Keratinocyte (primary cell): ENCODE results near the gene EBLN2. TPM values are rescaled to one million over a fixed set of nuclear protein-coding genes. Genes with fewer than 3 reads are reported as not detected.

ENCODE experiments used
- DNase-seq: peaks from one replicate; pipeline ENCODE4 v3.0.0-alpha.2; 2011; ENCODE audit warnings: low read depth, missing footprints, low spot score
- FAIRE-seq: peaks from 2 replicates; lab custom pipeline; 2011; peaks lifted over from hg19 to GRCh38; lab: Jason Lieb, UNC
- H2AFZ ChIP-seq: 2 replicates; pipeline ENCODE4 v1.6.0; 2012; ENCODE audit warnings: low read length, control low read depth, inconsistent platforms; ENCODE audit not compliant: control insufficient read depth
- H3K27ac ChIP-seq: 2 replicates; pipeline ENCODE4 v1.5.1; 2011; ENCODE audit warnings: low read length; ENCODE audit not compliant: control insufficient read depth, insufficient read depth
- H3K27me3 ChIP-seq: 3 replicates; pipeline ENCODE4 v1.6.0; 2011; ENCODE audit warnings: low read length; ENCODE audit not compliant: control insufficient read depth, insufficient read depth; ENCODE audit errors: extremely low read depth
- H3K36me3 ChIP-seq, 2 experiments: 2 replicates in 1 of 2; 3 replicates in 1 of 2; pipeline ENCODE4 v1.5.1; 2011; ENCODE audit warnings: low read length in 2 of 2, mild to moderate bottlenecking in 1 of 2; ENCODE audit not compliant: control insufficient read depth in 2 of 2, insufficient read depth in 2 of 2; ENCODE audit errors: extremely low read depth in 1 of 2
- H3K4me1 ChIP-seq: 3 replicates; pipeline ENCODE4 v1.5.1; 2011; ENCODE audit warnings: low read length; ENCODE audit not compliant: control insufficient read depth, insufficient read depth; ENCODE audit errors: extremely low read depth
- H3K4me2 ChIP-seq: 3 replicates; pipeline ENCODE4 v1.6.0; 2011; ENCODE audit warnings: low read depth, low read length; ENCODE audit not compliant: control insufficient read depth, insufficient read depth; ENCODE audit errors: extremely low read depth
- H3K4me3 ChIP-seq, 3 experiments: fragments of 200-600 bp in 1 of 3; sonication (generic) in 1 of 3; 2 replicates in 2 of 3; 3 replicates in 1 of 3; pipeline ENCODE4 v1.5.1; 2011 to 2016; ENCODE audit warnings: low read length in 3 of 3, mild to moderate bottlenecking in 3 of 3, control low read depth in 2 of 3, inconsistent platforms in 1 of 3, low read depth in 1 of 3, mixed read lengths in 1 of 3, mixed run types in 1 of 3, moderate library complexity in 1 of 3; ENCODE audit not compliant: control insufficient read depth in 2 of 3, insufficient read depth in 2 of 3; ENCODE audit errors: extremely low read depth in 1 of 3
- H3K79me2 ChIP-seq: 2 replicates; pipeline ENCODE4 v1.6.0; 2012; ENCODE audit warnings: low read length; ENCODE audit not compliant: control insufficient read depth, insufficient read depth
- H3K9ac ChIP-seq: 3 replicates; pipeline ENCODE4 v1.6.0; 2011; ENCODE audit warnings: low read length; ENCODE audit not compliant: control insufficient read depth, insufficient read depth; ENCODE audit errors: extremely low read depth
- H3K9me1 ChIP-seq: 3 replicates; pipeline ENCODE4 v1.6.0; 2011; ENCODE audit warnings: low read length; ENCODE audit not compliant: control insufficient read depth, insufficient read depth; ENCODE audit errors: extremely low read depth
- H3K9me3 ChIP-seq: 2 replicates; pipeline ENCODE4 v1.5.1; 2012; ENCODE audit warnings: low read depth, low read length; ENCODE audit not compliant: control insufficient read depth
- H4K20me1 ChIP-seq: 3 replicates; pipeline ENCODE4 v1.6.0; 2011; ENCODE audit warnings: low read length; ENCODE audit not compliant: control insufficient read depth, insufficient read depth; ENCODE audit errors: extremely low read depth
- EZH2 ChIP-seq: IDR thresholded peaks from one replicate; pipeline ENCODE4 v1.6.1; 2012; ENCODE audit warnings: inconsistent platforms, mild to moderate bottlenecking, low read length, moderate library complexity
- dilution Hi-C: fragments of 300-500 bp; cut with MboI; formaldehyde crosslinking; loops from one replicate; pipeline ENCODE4 v1.7.0; 2020; ENCODE audit warnings: low sequenced_read_pairs; ENCODE audit not compliant: extremely low pct_ligation_motif_present
- polyA plus RNA-seq, 5 experiments: library from polyadenylated mRNA; depleted of rRNA in 3 of 5; stranded (reverse) in 3 of 5; stranded (forward) in 1 of 5; unstranded in 1 of 5; fragments of >200 nt; gene quantifications; 1 replicate in 1 of 5; 2 replicates in 3 of 5; 3 replicates in 1 of 5; pipeline versions ENCODE4 v1.2.1 to v1.2.3, GENCODE V29; 2011 to 2012; ENCODE audit warnings: missing spikeins in 2 of 5, low read depth in 1 of 5, low replicate concordance in 1 of 5
- TF ChIP-seq, protein P1 (sequence below), 3 experiments: IDR thresholded peaks in 1 of 3; conservative IDR thresholded peaks in 1 of 3; optimal IDR thresholded peaks in 1 of 3; 2 replicates in 2 of 3; 3 replicates in 1 of 3; pipeline versions ENCODE3 to v1.5.1; 2011; ENCODE audit warnings: low read length in 3 of 3, mild to moderate bottlenecking in 3 of 3, moderate library complexity in 2 of 3, control low read depth in 1 of 3, inconsistent platforms in 1 of 3; ENCODE audit not compliant: insufficient read depth in 2 of 3; ENCODE audit errors: extremely low read depth in 1 of 3

Gene EBLN2
- polyA plus RNA-seq, 1 donor (not counting 4 experiments of a cell fraction or from before 2014, with no cell fraction given), result 4.0 TPM

DNA sequence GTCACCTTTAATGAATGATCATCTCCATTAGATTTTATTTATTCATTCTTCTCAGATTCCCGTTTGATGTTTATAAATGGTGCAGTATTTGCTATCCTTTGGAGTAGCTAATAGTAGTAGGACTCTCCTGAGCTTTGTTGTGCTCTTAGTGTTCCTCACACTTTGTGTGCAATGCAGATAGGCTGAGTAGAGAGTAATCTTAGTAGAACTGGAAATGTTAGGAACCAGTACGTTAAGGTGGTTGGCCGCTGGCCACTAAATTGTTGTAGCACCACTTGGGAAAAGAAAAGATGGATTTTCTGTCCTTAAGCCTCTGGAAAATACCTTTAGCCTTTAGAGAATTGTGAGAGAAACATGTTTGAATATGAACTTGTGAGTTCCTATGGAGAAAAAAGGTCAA is 19.9 kb upstream of the EBLN2 start:
- FAIRE-seq, result no peak
- DNase-seq, result no peak
- no peak overlapping the region for H2AFZ ChIP-seq
- no peak overlapping the region for H3K4me3 ChIP-seq
- peaks cover 18% of the 10 kb centered on the region for H3K4me1 ChIP-seq
- peak overlapping the region; percentile 22 for H3K4me2 ChIP-seq
- TF ChIP-seq, protein P1, sequence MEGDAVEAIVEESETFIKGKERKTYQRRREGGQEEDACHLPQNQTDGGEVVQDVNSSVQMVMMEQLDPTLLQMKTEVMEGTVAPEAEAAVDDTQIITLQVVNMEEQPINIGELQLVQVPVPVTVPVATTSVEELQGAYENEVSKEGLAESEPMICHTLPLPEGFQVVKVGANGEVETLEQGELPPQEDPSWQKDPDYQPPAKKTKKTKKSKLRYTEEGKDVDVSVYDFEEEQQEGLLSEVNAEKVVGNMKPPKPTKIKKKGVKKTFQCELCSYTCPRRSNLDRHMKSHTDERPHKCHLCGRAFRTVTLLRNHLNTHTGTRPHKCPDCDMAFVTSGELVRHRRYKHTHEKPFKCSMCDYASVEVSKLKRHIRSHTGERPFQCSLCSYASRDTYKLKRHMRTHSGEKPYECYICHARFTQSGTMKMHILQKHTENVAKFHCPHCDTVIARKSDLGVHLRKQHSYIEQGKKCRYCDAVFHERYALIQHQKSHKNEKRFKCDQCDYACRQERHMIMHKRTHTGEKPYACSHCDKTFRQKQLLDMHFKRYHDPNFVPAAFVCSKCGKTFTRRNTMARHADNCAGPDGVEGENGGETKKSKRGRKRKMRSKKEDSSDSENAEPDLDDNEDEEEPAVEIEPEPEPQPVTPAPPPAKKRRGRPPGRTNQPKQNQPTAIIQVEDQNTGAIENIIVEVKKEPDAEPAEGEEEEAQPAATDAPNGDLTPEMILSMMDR (optimal IDR thresholded peaks at IDR 0.05 in 1 of 3, IDR thresholded peaks at IDR 0.05 in 1 of 3, conservative IDR thresholded peaks at IDR 0.05 in 1 of 3; ENCODE audit: extremely low read depth in 1 of 3, insufficient read depth in 2 of 3, low read length in 3 of 3), result no peak
- TF ChIP-seq EZH2, result no peak
- no peaks in the 10 kb centered on the region for H3K27me3 ChIP-seq
- no peak overlapping the region for H3K9ac ChIP-seq
- dilution Hi-C loops, result no loop called here
- H3K9me1 ChIP-seq, result no peaks in the 10 kb centered on the region
- no peaks in the 10 kb centered on the region for H3K9me3 ChIP-seq
- H3K79me2 ChIP-seq, result peaks cover 100% of the 10 kb centered on the region
- no peak overlapping the region for H3K27ac ChIP-seq
- H4K20me1 ChIP-seq, result peaks cover 25% of the 10 kb centered on the region
- H3K36me3 ChIP-seq, result no peaks in the 10 kb centered on the region

DNA sequence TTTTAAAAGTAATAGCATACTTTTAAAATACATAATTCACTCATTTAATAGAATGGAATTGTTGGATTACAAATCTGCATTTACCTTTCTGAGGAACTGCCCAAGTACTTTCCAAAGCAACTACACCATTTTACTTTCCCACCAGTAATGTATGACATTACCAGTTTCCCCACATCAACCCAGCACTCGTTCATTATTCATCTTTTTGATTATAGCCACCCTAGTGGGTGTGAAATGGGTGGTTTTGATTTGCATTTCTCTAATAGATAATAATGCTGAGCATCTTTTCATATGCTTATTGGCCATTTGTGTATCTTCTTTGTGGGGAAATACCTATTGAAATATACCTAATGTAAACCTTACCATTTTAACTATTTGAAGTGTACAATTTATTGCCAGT is 18.0 kb upstream of the EBLN2 start:
- no peak for TF ChIP-seq EZH2
- TF ChIP-seq, protein P1 (optimal IDR thresholded peaks at IDR 0.05 in 1 of 3, IDR thresholded peaks at IDR 0.05 in 1 of 3, conservative IDR thresholded peaks at IDR 0.05 in 1 of 3; ENCODE audit: extremely low read depth in 1 of 3, insufficient read depth in 2 of 3, low read length in 3 of 3), result no peak
- no peak overlapping the region for H3K27ac ChIP-seq
- H3K9me3 ChIP-seq, result no peaks in the 10 kb centered on the region
- H3K4me1 ChIP-seq, result peaks cover 4% of the 10 kb centered on the region
- no peak overlapping the region for H3K4me2 ChIP-seq
- H4K20me1 ChIP-seq, result peaks cover 25% of the 10 kb centered on the region
- DNase-seq (no peak), FAIRE-seq (no peak)
- H3K27me3 ChIP-seq, result no peaks in the 10 kb centered on the region
- H3K4me3 ChIP-seq, result no peak overlapping the region
- no peaks in the 10 kb centered on the region for H3K36me3 ChIP-seq
- dilution Hi-C loops, result no loop called here
- H2AFZ ChIP-seq, result no peak overlapping the region
- H3K9me1 ChIP-seq, result no peaks in the 10 kb centered on the region
- no peak overlapping the region for H3K9ac ChIP-seq
- peaks cover 100% of the 10 kb centered on the region for H3K79me2 ChIP-seq
